ENCODE results near the gene ANKRD30B.
"Not testable (repeated sequence)": the region's sequence is repeated elsewhere in the genome, so short reads cannot be mapped to it uniquely, and the experiment has no call there.

- TF ChIP-seq POLR2A, POU2F2, POLR2AphosphoS5, SPI1 (IDR thresholded peaks at IDR 0.05; ENCODE audit: low read depth, low read length): not testable (repeated sequence)
Observed at GRCh38 chr18:14811081-14811480, 63.1 kb downstream of the ANKRD30B start.

All from GM12891 (cell line).